AG04450 (cell line): Measurements from ENCODE around the gene MEGF6. TPM values are rescaled to one million over a fixed set of nuclear protein-coding genes. Genes with fewer than 3 reads are reported as not detected.

Experiments used
- CTCF ChIA-PET: fragments of 300-600, 350-600 bp; formaldehyde crosslinking; extraction: SDS; loops from one replicate; lab custom pipeline; 2022; ENCODE audit warnings: antibody characterized with exemption, inconsistent platforms; lab: Charles Lee
- POLR2A ChIA-PET: fragments of 350-600 bp; formaldehyde crosslinking; extraction: SDS; loops from one replicate; lab custom pipeline; 2021; ENCODE audit warnings: antibody characterized with exemption, inconsistent platforms; lab: Yijun Ruan, JAX
- DNase-seq: peaks from one replicate; pipeline ENCODE4 v3.0.0-alpha.2; 2011; ENCODE audit warnings: low read depth, low spot score
- H3K27ac ChIP-seq: one replicate; pipeline ENCODE4 v1.5.1; 2012; ENCODE audit warnings: low read depth, low read length, control low read depth
- H3K27me3 ChIP-seq: one replicate; pipeline ENCODE4 v1.6.0; 2012; ENCODE audit warnings: low read length; ENCODE audit not compliant: control insufficient read depth, insufficient read depth
- H3K4me3 ChIP-seq: 2 replicates; pipeline ENCODE4 v1.5.1; 2011; ENCODE audit warnings: mild to moderate bottlenecking, low read depth, low read length, control low read depth
- H3K9me3 ChIP-seq: 2 replicates; pipeline ENCODE4 v1.5.1; 2012; ENCODE audit warnings: low read length; ENCODE audit not compliant: control insufficient read depth, insufficient read depth
- CTCF ChIP-seq: IDR thresholded peaks from 2 replicates; pipeline ENCODE4 v1.5.1; 2011; ENCODE audit warnings: low read depth, low read length, control low read depth, inconsistent platforms
- polyA plus RNA-seq: library from polyadenylated mRNA; depleted of rRNA; stranded (reverse); fragments of >200 nt; gene quantifications from 2 replicates; pipeline ENCODE4 v1.2.3, GENCODE V29; 2011

Gene MEGF6
- polyA plus RNA-seq, 1 experiment, result 0.45 TPM

GRCh38 chr1:3470650-3471355 lies 140.5 kb downstream of the MEGF6 start:
- CTCF ChIA-PET, result interaction anchor here (0.6 to 2.1 kb wide), 7 partner anchors 8 to 233 kb away, joined by 3 to 43 read pairs (median 4); no protein-coding TSS in a partner anchor
- H3K4me3 ChIP-seq, result no peak overlapping the region
- POLR2A ChIA-PET, result interaction anchor here (0.6 to 0.9 kb wide), 2 partner anchors 18 to 297 kb away, joined by 3 to 7 read pairs; no protein-coding TSS in a partner anchor
- TF ChIP-seq CTCF, result no peak
- no peaks in the 10 kb centered on the region for H3K27me3 ChIP-seq
- DNase-seq, result no peak
- no peaks in the 10 kb centered on the region; the same call in 1 of the 2 replicates for H3K9me3 ChIP-seq
- H3K27ac ChIP-seq, result no peak overlapping the region

GRCh38 chr1:3469849-3470649 lies 141.3 kb downstream of the MEGF6 start:
- DNase-seq, result no peak
- no peak overlapping the region for H3K27ac ChIP-seq
- H3K4me3 ChIP-seq, result no peak overlapping the region
- no peaks in the 10 kb centered on the region; the same call in 1 of the 2 replicates for H3K9me3 ChIP-seq
- CTCF ChIA-PET, result interaction anchor here (0.5 to 1.4 kb wide), 2 partner anchors 17 to 45 kb away, joined by 4 to 7 read pairs; no protein-coding TSS in a partner anchor
- POLR2A ChIA-PET, result no interaction called here
- no peak for TF ChIP-seq CTCF
- no peaks in the 10 kb centered on the region for H3K27me3 ChIP-seq

- Histone ChIP-seq H3K9me3 (no peaks in the 10 kb centered on the region; the same call in 1 of the 2 replicates), H3K4me3 (no peak overlapping the region), H3K27me3 (no peaks in the 10 kb centered on the region), H3K27ac (no peak overlapping the region)
- ChIA-PET POLR2A (no interaction called here), CTCF (interaction anchor here (0.5 to 1.4 kb wide), 2 partner anchors 16 to 44 kb away, joined by 4 to 7 read pairs; no protein-coding TSS in a partner anchor)
- DNase-seq, result no peak
- no peak for TF ChIP-seq CTCF
These were observed 142.0 kb downstream of the MEGF6 start for GRCh38 chr1:3469104-3469848.

- DNase-seq, result no peak
- TF ChIP-seq CTCF, result no peak
- H3K27ac ChIP-seq, result no peak overlapping the region
- H3K9me3 ChIP-seq, result no peaks in the 10 kb centered on the region; the same call in 1 of the 2 replicates
- no peak overlapping the region for H3K4me3 ChIP-seq
- no peaks in the 10 kb centered on the region for H3K27me3 ChIP-seq
- CTCF ChIA-PET, result interaction anchor here (1.4 to 1.5 kb wide), 2 partner anchors 15 kb away, joined by 4 to 7 read pairs; no protein-coding TSS in a partner anchor
- POLR2A ChIA-PET, result no interaction called here
These were observed 142.8 kb downstream of the MEGF6 start for GRCh38 chr1:3468236-3469103.
